Mucosa of descending colon (tissue), 3 donors: ENCODE results near the gene LRRC43. TPM values are rescaled to one million over a fixed set of nuclear protein-coding genes. Genes with fewer than 3 reads are reported as not detected.

Experiments
- ATAC-seq: fragments of 200-7000 bp; cut with Tn5 transposase; one replicate; pipeline ENCODE4 v1.9.1; 2020; ENCODE audit warnings: mild to moderate bottlenecking, moderate library complexity
- DNase-seq, 3 donors: peaks; one replicate each; pipeline ENCODE4 v3.0.0-alpha.2; 2020
- H3K36me3 ChIP-seq: fragments of 200-600 bp; one replicate; pipeline ENCODE4 v1.8.0; 2021; ENCODE audit warnings: low read depth, mild to moderate bottlenecking
- H3K4me1 ChIP-seq: fragments of 200-600 bp; one replicate; pipeline ENCODE4 v1.8.0; 2021; ENCODE audit warnings: low read depth, mild to moderate bottlenecking
- H3K4me3 ChIP-seq: fragments of 200-600 bp; one replicate; pipeline ENCODE4 v1.8.0; 2021; ENCODE audit warnings: mild to moderate bottlenecking
- H3K9me3 ChIP-seq: fragments of 200-600 bp; one replicate; pipeline ENCODE4 v1.8.0; 2021; ENCODE audit warnings: mild to moderate bottlenecking
- intact Hi-C, 2 donors: fragments of 100-400 bp; cut with DNase I in 1 of 2; cut with micrococcal nuclease in 1 of 2; formaldehyde crosslinking; loops; one replicate each; pipeline versions ENCODE4 v1.11.0 to v1.11.1; 2022; cut with DNase I, micrococcal nuclease
- long read RNA-seq, 2 donors: library from polyadenylated mRNA; unstranded; transcript quantifications; one replicate each; pipeline ENCODE4 v2.0.0, GENCODE V29; 2019 to 2021
- total RNA-seq, 3 donors: library from RNA; stranded (reverse); fragmentation: NEBNext Ultra II Directional in 2 of 3; extraction: Animal tissue kit (Norgen Biotek cat#: 25700) in 2 of 3; gene quantifications; one replicate each; pipeline versions ENCODE4 v1.2.1 to v1.2.4, GENCODE V29; 2021 to 2023
- TF ChIP-seq, protein P1 (sequence below): fragments of 200-600 bp; IDR thresholded peaks from one replicate; pipeline ENCODE4 v1.8.0; 2022; ENCODE audit warnings: antibody characterized with exemption, mild to moderate bottlenecking
- donor health status: DM: no; HTN: no; CAD: no; lungs with moderate emphysema.
- donor health status: DM: no; HTN: no; CAD: no.
- donor health status: DM: no; HTN: yes; CAD: no.

LRRC43 gene, protein sequence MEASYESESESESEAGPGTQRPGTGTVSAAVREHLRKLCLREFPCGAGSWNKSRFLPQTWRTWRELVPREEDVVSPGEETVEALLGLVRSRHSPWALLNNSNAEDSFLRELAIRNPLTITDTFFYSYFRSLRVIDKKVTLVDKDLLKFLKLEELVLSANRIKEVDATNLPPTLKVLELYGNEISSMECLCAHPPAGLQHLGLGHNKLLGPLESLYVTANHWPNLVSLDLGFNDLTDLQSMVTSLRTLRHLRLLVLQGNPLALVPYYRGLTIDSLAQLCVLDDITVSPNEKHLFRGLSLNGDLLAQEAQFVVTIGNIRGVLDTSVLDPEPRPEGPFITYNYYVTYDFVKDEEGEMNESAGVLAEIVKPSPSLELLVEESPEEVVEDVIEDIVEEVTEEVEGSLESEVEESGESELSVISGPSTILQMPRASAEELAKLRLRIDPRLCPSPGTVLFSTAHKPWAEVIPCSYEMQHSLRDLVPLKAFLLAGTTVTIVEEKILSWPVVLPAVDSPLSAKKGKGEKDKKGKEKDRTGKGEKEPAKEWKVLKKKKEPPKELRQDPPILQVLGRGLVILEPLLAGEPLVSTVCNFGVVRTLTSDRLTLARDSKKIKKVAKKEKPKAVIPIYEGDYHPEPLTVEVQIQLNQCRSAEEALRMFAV
- under 1 TPM in 2 of 3 donors, not detected in 1; 0.19 to 0.51 TPM for total RNA-seq
- long read RNA-seq, donor 1, partial matches to known transcripts, result 0 of 1 reads
- long read RNA-seq, donor 1, other reads (novel, unspliced or antisense), result 1 of 1 reads
- long read RNA-seq, donor 2, result 0 reads

DNA sequence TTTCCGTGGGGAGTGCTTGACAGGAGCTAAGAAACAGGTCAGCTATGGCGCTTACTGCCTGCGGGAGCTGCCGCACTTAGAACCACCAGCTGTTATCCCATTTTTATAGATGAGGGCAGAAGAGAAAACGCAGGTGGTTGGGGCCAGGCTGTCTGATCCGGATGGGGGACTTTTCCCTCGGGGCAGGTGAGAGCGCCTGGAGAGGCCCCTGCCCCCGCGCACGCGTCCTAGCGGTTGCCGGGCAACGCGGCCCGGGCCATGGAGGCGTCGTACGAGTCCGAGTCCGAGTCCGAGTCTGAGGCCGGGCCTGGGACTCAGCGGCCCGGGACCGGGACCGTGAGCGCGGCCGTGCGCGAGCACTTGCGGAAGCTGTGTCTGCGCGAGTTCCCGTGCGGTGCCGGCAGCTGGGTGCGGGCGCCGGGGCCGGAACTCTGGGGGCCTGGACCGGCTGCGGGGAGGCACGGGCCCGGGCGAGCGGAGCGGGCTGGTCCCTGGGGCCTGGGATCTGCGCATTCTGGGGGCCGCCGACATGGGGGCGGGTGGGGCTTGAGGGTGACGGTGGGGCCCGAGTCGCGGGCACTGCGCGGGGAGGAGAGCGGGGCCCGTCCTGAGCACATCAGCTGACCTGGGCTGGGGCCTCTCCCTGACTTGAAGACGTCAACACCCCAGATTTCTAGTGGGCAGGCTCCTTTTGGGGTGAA is at the start of gene LRRC43:
Gene LRRC43, plus strand, starts transcription at position 237 of the 701 bp plus-strand sequence. Its CDS starts 22 bp downstream, at position 259.
- intact Hi-C loops, result no loop called here
- no peaks in the 10 kb centered on the region for H3K9me3 ChIP-seq
- DNase-seq, result peak; percentile 37 to 69 (median 62)

GRCh38 chr12:122133192-122133950 is 49.6 kb upstream of the LRRC43 start:
- TF ChIP-seq, protein P1, sequence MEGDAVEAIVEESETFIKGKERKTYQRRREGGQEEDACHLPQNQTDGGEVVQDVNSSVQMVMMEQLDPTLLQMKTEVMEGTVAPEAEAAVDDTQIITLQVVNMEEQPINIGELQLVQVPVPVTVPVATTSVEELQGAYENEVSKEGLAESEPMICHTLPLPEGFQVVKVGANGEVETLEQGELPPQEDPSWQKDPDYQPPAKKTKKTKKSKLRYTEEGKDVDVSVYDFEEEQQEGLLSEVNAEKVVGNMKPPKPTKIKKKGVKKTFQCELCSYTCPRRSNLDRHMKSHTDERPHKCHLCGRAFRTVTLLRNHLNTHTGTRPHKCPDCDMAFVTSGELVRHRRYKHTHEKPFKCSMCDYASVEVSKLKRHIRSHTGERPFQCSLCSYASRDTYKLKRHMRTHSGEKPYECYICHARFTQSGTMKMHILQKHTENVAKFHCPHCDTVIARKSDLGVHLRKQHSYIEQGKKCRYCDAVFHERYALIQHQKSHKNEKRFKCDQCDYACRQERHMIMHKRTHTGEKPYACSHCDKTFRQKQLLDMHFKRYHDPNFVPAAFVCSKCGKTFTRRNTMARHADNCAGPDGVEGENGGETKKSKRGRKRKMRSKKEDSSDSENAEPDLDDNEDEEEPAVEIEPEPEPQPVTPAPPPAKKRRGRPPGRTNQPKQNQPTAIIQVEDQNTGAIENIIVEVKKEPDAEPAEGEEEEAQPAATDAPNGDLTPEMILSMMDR, result no peak
- no peak overlapping the region for H3K4me3 ChIP-seq
- H3K36me3 ChIP-seq, result peaks cover 19% of the 10 kb centered on the region
- no peaks in the 10 kb centered on the region for H3K9me3 ChIP-seq
- intact Hi-C loops, result no loop called here
- no peaks in the 10 kb centered on the region for H3K4me1 ChIP-seq
- ATAC-seq (no peak), DNase-seq (no peak)

More for the DNA sequence above, at the start of gene LRRC43:
- Histone ChIP-seq H3K4me1 (no peaks in the 10 kb centered on the region), H3K4me3 (no peak within 1 kb of the TSS), H3K36me3 (no peaks in the 10 kb centered on the region)
- TF ChIP-seq, protein P1, result no peak
- ATAC-seq, result peak; percentile 84

DNA sequence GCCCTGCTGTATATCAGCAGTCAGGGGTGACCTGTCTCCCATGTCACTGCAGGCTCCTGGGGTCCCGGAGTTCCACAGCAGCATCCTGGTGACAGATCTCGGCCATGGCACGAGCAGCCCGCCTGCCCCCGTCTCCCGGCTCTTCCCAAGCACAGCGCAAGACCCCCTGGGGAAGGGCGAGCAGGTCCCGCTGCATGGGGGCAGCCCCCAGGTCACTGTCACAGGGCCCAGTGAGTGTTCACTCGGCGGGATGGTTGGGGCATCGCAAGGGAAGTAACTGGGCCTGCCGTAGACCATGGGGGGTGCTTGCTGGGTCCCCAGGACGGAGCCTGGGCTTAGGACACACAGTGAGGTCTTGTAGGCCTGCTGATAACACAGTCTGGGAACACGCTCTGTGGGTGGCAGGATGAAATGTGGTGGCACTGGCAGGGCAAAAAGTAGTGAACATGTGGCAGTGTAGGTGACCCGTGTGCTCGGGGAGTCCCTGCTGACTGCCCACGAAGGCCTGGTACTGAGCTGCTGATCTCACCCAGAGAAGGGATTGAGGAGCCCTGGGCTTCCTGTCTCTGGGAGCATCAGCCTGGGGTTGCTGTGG is 47.4 kb upstream of the LRRC43 start:
- peaks cover 3% of the 10 kb centered on the region for H3K36me3 ChIP-seq
- TF ChIP-seq, protein P1, result no peak
- H3K4me1 ChIP-seq, result no peaks in the 10 kb centered on the region
- intact Hi-C loops, result no loop called here
- H3K4me3 ChIP-seq, result no peak overlapping the region
- DNase-seq (no peak), ATAC-seq (no peak)
- H3K9me3 ChIP-seq, result no peaks in the 10 kb centered on the region

DNA sequence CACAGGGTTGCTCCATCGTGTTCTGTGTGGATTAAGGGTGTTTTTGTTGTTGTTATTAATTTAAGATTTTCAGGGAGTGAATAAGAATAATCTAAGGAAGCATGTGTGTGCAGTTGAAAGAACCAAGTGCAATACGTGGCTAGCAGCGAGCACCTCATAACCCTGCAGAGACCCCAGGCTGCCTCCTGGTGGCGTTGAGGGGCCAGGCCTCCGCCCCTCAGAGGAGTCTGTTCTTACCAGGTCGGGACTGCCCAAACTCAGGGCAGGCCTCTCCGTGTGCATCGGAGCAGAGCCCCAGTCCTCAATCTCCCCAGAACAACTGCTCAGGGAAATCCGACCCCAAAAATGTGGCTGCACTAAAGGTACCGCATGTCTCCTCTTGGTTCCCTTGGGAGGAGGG is 45.7 kb upstream of the LRRC43 start:
- intact Hi-C loops, result no loop called here
- H3K4me1 ChIP-seq, result no peaks in the 10 kb centered on the region
- DNase-seq (no peak), ATAC-seq (peak; percentile 1)
- TF ChIP-seq, protein P1, result no peak
- H3K36me3 ChIP-seq, result peaks cover 11% of the 10 kb centered on the region
- H3K9me3 ChIP-seq, result no peaks in the 10 kb centered on the region
- no peak overlapping the region for H3K4me3 ChIP-seq

- TF ChIP-seq, protein P1, result no peak
- ATAC-seq, result peak; percentile 72
- no peaks in the 10 kb centered on the region for H3K4me1 ChIP-seq
- no peak overlapping the region for H3K4me3 ChIP-seq
- DNase-seq, result peak in 2 of 3 donors; percentile 51 to 66
- intact Hi-C loops, result no loop called here
- H3K9me3 ChIP-seq, result no peaks in the 10 kb centered on the region
- peaks cover 14% of the 10 kb centered on the region for H3K36me3 ChIP-seq
These were observed 45.2 kb upstream of the LRRC43 start for GRCh38 chr12:122137681-122138080.
